DMS 273 (cell line): Measurements from ENCODE around the gene HOXA3.

Experiments used
- DNase-seq: peaks from one replicate; lab custom pipeline; 2025; ENCODE audit not compliant: unreplicated experiment; lab: John Stamatoyannopoulos, UW

Gene HOXA3

DNA sequence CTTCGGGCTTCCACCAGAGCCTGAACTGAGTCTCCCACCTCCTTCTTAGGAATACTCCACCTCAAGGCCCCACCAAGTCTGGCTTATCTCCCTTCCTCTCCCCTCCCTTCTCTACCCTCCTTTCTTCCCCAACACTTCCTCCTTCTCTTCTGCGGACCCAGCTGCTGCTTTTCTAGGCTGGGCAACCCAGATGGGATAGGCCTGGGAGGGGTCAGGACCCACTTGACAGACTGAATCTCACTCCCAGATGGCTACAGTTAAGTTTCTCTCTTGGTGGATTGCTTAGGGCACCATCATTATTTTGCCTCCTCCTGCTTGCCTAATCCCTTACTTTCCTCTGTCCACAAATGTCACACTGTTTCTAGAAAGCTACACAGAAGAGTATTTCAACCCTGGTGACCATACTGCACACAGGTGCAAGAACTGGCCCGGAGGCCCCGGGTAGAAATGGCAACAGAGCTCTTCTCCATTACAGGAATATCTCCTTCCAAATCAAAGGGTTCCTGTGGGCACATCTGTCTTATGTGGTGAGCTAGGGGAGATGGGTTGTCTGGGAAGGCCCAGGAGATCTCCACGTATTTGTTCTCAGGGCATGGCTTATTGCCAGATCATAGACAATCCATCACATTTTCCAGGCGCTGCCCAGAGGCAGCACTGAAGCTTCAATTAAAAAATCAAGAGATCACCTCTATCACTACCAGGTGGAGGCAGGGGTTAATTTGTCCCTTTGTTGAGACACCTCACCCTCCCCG is 37.8 kb upstream of the HOXA3 start:
- DNase-seq = peak; percentile 84

DNA sequence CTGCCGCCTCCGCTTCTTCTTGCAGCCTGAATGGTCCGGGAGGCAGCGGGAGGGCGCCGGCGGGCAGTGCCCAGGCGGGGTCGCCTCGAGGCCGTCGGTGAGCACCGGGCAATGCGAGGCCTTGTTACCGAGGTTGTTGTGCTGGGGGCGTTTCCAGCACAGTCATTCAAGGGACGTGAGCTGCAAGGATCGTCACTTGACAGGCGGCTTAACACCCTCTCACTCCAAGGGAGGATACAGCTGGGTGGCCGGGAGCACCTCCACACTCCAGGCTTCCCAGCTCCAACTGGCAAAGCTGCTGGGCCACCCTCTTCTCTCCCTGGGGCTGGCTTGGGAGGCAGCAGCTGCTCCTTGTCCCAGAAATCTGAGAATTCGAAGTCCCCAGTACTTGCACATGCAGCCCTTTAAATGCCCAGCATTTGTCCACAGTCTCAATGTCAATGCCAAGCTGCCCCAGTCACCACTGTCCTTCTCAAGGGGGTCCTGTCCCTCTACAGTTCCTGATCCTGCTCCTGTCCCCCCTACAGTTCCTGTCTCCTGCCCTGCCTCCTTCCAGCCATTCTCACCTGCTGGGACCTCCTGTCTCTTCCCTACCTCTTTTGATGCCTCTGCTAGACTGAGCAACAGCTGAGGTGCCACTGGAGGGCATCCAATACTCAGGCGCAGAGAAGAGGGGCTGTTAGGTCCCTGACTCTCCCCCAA is 37.1 kb upstream of the HOXA3 start:
- DNase-seq = no peak

DNA sequence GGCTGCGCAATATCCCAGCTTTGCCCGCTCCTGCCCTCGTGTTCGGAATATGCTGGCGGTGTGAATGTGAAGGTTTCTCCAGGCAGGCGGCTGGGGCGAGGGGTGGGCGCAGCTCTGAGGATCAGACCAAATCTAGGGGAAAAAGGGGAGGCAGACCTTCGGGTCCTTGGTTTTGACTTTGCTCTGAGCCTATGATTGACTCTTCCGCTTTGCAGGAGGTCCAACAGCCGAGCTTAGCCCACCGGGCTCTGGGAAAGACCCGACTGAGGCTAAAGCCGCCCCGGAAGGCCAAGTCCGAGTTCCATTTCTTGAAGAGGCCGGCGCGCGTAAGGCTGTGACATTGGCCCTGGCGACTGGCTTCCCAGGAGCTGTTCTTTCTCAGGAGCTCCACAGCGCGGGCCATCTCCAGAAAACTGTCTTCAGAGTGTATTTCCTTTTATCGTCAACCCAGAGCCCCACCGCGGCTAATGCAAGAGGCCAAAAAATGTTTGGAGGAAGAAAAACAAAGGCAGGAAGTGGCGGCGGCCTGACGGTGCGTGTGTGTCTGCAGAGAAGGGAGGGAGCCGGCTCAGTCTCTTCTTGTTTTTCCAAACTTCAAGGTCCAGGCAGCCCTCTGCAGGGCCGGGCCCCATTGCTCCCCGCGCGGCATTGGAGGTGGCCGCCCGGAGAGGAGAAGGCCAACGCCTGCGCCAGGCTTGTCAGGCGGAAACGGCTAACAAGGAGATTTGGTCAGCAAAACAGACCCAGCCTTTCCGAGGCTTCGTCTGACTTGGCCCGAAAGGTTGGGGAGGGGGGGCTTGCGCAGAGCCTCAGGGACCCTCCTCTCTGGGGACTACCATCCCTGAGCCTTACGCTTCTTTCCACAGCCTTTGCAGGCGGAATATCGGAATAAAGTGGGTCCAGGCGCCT is 36.3 kb upstream of the HOXA3 start:
- DNase-seq = no peak

DNA sequence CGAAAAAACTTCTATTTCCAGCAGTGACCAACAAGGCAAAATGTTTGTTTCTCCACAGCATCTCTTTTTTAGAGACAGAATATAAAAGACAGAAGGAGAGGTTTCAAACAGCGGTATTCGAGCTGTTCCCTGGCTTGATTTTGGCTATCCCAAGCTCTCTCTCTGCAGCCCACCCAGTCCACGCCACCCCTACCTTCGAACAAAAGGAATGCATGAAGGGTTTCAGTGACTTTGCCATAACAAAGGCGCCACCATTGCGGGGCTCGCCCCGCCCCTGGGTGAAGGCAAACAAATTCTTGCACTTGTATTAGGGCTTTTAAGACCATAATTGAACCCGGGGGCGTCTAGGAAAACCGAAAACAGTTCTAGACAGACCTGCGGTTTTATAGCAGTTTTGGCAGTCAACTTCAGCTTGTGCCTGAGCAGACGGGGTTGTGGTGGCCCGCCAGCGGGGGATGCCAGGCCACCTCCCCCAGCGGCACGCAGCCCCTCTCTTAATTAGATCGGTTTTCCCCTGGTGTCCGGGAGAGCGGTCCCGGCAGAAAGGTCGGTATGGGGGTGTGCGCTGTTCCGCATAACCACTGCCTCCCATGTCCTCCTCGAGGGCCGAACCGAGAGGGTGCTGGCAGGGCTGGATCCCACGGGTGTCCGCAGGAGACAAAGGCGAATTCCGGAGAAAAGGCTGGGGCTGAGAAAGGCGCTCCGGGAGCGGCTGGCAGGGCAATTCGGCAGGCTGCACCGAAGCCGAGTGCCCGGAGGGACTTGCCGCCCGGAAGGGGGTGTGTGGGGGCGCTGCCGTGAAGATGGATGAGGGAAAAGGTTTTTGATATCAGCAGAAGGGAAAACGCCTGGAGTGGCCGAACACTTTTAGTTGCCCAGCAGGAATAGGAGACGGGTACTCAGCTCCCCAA is 35.3 kb upstream of the HOXA3 start:
- DNase-seq = no peak

DNA sequence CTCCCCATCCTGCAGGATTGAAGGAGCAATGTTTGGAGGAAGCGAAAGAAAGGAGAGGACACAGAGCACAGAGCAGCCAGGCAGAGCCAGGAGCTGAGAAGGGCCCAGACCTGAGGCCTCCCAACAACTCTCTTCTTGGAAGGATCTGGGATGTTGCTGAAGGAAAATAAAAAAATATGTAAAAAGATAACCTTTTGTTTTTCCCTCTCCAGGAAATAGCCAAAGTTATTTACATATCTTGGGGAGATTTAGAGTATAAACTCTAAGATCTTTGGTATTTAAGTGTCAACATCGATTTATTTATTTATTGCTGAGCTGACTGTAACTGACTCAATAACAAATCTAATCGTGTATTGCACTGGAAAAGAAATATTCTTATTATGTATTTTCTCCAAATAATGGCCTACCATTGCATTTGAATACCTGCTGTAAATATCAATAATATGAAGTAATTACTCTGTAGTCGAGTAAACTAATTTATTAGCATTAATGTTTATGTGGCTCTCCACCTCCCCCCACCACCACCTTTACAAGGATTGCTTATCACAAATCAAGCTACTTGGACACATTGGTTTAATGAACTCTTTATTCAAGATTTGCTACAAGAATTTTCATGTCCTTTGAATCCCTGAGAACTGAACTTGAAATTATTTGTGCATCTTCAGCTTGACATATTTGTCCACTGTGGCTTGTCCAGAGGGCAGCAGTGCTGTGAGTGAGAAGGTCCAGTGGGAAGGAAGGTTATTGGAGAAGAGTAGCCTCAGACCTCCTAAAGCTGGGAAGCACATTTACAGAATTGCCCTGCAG is 34.5 kb upstream of the HOXA3 start:
- no peak for DNase-seq

DNA sequence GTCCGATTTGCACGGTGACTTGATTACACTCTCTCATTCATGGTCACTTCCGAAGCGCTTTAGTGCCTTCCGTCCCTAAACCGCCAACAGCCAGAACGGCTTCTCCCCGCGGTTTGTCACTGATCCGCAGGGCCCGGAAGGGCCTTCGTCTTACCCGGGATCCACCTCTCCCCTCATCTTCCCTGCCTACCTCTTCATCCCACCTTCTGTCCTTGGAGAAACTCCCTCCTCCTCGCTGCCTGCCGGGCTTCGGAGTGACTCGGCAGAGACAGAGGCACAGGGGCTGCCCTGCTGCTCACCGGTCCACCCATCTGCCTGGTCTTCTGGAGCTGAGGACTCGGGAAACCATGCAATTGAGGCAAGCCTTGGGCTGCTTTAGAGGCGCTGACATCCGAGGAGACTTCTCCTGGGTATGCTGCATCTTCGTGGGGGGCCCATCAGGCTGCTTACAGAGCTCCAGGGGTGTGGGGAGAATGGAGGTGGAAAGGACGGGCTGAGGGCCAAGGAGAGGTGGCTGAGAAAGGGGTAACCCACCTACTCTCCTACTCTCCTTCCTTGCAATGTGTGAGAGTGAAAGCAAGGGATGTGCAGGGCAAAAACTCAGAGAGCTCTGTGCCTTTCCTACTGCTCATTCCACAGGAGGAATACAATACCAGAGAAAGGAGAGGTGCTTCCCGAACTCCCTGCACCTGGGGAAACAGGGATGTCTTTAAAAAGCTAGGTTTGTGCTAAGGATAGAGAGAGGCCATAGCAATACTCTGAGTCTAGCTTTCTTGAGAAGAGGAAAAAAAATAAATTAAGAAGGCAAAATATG is 33.7 kb upstream of the HOXA3 start:
- no peak for DNase-seq

DNA sequence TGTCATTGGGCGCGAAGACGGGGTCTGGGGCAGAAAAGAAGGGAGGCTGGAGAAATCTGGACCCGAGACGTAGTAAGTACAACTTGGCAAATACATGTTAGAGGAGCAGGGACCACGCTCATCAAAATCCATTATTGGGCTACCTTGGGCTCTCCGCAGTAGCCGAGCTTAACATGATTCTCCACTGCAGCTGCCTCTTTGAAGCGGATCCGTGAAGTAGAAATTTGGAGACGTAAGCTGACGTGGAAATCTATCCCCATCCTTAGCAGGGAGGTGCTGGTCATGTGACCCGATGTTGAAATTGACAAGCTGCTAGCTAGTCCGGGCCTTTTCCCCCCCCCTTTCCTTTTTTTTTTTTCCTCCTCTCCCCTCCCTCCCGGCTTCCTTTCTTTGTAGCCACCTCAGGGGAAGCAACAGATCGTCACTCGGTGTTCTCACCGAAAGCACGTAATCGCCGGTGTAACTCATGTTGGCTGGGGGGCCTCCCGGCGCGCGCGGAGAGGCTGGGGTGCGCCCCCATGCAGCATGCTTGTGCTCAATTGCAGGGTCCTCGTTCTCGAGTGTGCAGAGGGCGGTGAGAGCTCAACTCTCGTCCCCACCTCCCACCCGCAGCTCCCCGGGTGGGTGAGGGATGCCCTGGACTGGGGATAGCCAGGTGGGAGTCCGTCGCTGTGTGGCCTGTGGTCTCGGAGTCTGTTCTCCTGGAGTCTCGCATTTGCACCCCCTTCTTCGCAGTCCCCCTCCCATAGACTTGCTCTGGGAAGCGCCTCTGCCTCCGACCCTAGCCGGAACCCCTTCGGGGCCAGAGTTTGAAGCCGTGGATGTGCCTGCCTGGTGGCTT is 32.9 kb upstream of the HOXA3 start, which contains the start of gene HOXA11:
HOXA11 (minus strand) TSS at position 220 of the 841 bp plus-strand sequence; CDS start at position 132, 88 bp downstream.
- DNase-seq = peak; percentile 57

DNA sequence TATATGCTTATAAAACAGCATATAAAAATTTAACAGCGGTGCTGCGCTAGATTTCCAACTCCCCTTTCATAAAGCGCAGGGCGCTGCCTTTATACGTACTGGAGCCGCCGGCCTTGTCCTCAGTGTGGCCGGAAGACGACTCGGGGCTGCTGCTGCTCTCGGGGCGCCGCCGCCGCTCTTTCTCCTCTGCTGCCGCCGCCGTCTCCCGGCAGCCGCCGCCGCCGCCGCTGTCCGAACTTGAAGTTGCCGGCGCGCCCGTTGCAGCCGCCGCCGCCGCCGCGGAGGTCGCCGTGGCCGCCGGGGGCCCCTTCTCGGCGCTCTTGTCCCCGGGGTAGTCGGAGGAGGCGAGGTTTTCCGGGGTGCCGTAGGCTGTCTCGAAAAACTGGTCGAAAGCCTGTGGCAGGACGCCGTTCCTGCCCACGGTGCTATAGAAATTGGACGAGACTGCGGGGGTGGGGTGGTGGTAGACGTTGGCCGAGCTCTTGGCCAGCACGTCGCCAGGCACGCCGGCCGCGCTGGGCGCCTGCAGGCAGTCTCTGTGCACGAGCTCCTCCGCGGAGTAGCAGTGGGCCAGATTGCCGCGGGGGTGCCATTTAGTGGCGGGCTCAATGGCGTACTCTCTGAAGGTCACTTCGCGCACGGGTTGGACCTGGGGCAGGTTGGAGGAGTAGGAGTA is 32.1 kb upstream of the HOXA3 start:
- DNase-seq = peak; percentile 82

DNA sequence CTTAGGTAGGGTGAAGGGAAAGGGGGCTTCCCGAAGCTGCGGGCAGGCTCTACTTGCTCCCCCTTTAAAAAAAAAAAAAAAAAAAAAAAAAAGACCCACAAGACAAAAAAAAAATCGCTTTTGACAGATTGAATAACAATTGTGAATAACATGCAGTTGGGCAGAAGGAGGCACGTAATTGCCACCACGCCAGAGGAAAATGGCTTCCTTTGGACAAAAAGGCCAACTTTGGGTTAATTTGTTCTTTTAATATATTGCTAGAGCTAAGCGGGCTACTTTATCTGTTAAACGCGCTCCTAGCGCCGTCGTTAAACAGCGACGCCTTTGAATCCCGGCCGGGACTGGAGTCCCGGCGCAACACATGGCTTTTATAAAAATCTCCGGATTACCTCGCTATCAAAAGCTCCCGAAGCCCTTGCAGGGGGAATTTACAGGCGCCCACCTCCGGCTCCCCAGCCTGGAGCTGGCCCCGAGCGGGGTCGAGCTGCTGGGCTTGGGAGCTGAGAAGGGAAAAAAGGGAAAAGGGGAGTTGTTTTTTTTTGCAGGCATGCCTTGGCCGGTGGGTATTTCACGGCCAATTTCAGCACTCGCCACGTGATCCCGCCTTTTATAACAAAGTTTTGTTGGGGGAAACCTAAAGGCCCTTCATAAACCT is 31.4 kb upstream of the HOXA3 start:
- peak; percentile 74 for DNase-seq

DNA sequence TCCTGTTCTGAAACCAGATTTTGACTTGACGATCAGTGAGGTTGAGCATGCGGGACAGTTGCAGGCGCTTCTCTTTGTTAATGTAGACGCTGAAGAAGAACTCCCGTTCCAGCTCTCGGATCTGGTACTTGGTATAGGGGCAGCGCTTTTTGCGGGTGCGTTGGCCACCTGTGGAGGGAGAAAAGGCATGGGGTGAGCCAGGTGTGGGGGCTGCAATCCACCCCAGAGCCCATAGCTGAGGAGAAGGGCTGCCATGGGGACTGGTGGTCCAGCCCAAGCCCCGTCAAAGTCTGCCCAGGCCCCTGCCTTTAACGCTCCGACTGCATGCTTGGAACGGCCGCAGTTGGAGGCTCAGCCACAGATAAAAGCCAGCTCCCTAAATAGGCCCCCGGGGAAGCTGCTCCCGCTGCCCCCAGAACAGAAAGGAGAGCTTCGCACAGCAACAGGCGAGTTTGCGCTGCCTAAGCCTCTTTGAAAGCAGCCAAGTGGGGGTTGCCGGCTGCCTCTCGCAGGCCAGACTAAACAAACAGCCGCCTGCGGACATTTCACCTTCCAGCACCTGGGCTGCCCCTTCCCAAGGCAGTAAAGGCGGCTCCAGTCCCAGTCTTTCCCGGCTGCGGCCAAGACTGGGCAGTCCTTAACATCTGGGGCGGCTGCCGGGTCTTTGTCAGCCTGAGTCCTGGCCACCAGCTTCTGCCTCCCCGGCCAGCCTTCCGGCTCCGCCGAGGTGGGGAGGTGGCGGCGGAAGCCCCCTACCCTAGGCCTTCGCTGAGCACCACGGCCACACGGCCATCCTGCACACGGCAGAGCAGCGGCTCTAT is 30.7 kb upstream of the HOXA3 start:
- no peak for DNase-seq

DNA sequence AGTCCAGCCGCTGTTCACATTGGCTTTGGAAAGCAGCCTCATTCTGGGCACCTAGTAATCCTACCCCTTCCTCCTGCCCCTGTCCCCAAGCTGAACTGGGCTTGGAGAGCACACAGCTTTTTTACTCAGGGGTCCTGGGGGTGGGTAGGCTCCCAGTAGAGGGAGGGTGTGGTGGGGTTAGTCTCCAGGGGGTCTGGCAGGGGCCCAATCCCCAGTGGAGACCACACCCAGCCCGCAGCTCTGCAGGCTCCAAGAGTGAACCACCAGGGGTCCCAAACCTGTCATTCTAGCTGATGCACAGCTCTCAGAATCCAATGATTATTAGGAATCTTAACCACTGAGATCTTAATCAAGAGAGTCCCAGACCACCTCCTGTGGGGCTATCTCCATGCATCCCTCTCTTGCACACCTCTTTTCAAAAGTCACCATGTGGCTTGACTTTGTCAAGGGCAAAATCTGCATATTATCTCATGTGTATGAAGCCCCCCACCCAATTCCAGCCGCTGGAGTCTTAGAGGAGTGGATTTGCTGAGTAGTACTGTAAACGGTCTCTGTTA is 30.0 kb upstream of the HOXA3 start:
- DNase-seq = no peak

DNA sequence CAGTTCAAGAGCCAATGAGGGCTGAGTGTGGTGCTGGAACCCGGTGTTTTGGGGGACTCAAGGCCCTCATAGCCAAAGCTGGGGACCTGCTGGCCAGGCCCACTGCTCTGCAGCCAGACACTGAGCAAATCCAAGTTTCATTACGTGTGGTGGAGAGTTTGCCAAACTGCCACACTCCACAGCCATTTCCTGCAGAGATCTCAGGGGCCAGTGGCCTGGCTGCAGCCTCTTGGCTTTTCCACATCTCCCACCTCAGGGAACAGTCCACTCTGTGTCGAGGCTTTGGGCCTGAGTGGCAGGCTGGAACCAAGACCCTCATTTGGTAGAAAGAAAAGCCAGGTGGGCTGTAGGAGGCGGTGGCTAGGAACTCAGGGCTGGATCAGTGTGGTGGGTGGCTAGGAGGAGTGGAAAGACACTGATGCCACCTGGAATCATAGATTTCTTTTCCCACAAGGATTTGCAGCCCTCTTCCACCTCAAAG is 29.5 kb upstream of the HOXA3 start:
- DNase-seq = no peak

DNA sequence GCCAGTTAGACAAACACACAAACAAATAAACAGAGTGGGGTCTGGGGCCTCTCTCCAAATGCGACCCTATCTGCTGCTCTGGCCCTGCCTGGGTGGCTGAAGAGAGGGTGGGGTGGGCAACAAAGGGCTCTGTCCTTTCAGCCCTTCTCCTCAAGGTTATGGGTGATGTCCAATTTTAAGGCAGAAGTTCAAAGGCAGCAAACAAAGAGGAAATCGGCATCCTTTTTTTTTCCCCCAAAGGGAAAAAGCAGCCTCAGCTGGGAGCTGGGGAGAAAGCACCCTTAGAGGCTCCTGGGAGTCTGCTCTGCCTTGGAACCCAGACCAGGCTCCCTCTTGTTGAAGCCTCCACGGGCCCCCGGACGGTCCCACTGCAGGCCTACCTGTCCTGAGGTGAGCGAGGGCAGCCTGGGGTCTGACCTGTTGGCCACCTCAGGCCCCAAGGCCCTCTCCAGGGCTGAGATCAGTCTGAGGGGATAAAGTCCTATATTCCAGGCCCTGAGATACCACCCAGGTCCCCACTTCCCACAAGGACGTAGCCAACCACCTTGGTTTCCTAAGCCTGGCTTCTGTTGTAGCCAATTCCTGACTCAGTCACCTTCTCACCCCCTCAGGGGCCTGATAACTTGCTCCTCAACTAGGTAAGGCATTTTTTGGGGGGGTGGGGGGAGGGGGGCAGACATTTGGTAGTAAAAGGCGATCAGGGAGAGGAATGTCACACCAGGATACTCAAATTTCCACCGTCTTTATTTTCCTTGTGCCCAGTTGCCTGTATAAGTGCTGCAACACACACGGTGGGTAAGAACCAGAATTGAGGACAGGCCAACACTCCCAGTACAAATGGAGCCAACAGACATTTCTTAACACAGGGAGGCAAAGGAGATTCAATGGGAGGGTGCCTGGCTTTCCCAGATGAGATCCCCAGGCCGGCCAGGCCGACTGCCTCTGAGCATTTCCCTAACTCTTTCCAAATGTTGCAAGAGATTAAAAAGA is 28.3 kb upstream of the HOXA3 start:
- DNase-seq = no peak
